Caki2 (cell line): ENCODE measurements around the gene EMCN. TPM values are rescaled to one million over a fixed set of nuclear protein-coding genes. Genes with fewer than 3 reads are reported as not detected.

Experiments
- DNase-seq: peaks from one replicate; pipeline ENCODE4 v3.0.0-alpha.2; 2015; ENCODE audit warnings: low read depth
- in situ Hi-C: cut with HindIII; loops from 2 replicates; pipeline ENCODE4 v1.10.0; 2016; ENCODE audit warnings: low sequenced_read_pairs, low pct_unique_long_range_greater_than_20kb, mixed read lengths
- total RNA-seq: library from RNA; depleted of rRNA; stranded (reverse); fragments of >200 nt; shearing (Covaris generic); gene quantifications from 2 replicates; pipeline ENCODE4 v1.2.3, GENCODE V29; 2014; ENCODE audit warnings: low replicate concordance

Gene EMCN
- total RNA-seq, 1 experiment from 2014 or later = not detected

GRCh38 chr4:100497791-100498190 is 20.0 kb downstream of the EMCN start:
- in situ Hi-C loops = no loop called here
- no peak for DNase-seq

GRCh38 chr4:100495074-100495473 is 22.7 kb downstream of the EMCN start:
- no peak for DNase-seq
- in situ Hi-C loops = no loop called here

GRCh38 chr4:100494166-100494565 is 23.7 kb downstream of the EMCN start:
- in situ Hi-C loops = no loop called here

GRCh38 chr4:100493756-100494155 is 24.1 kb downstream of the EMCN start:
- DNase-seq = no peak
- in situ Hi-C loops = no loop called here

More at GRCh38 chr4:100494166-100494565, 23.7 kb downstream of the EMCN start:
- DNase-seq = no peak

- in situ Hi-C loops = no loop called here
- no peak for DNase-seq
Measured at GRCh38 chr4:100492129-100492528, 25.7 kb downstream of the EMCN start.

- DNase-seq = no peak
Measured at GRCh38 chr4:100489305-100489704, 28.5 kb downstream of the EMCN start.

GRCh38 chr4:100486496-100486895 is 31.3 kb downstream of the EMCN start:
- in situ Hi-C loops = no loop called here
- no peak for DNase-seq

More at GRCh38 chr4:100489305-100489704, 28.5 kb downstream of the EMCN start:
- in situ Hi-C loops = no loop called here

GRCh38 chr4:100483796-100484195 is 34.0 kb downstream of the EMCN start:
- in situ Hi-C loops = no loop called here
- DNase-seq = no peak

- in situ Hi-C loops = no loop called here
- DNase-seq = no peak
Measured at GRCh38 chr4:100479971-100480370, 37.9 kb downstream of the EMCN start.

- in situ Hi-C loops = no loop called here
- no peak for DNase-seq
Measured at GRCh38 chr4:100469555-100469954, 48.3 kb downstream of the EMCN start.

GRCh38 chr4:100466501-100466900 is 51.3 kb downstream of the EMCN start:
- no peak for DNase-seq
- in situ Hi-C loops = no loop called here

- in situ Hi-C loops = no loop called here
- no peak for DNase-seq
Measured at GRCh38 chr4:100461807-100462605, 55.8 kb downstream of the EMCN start.

- no peak for DNase-seq
- in situ Hi-C loops = no loop called here
Measured at GRCh38 chr4:100450449-100450848, 67.4 kb downstream of the EMCN start.

- in situ Hi-C loops = no loop called here
Measured at GRCh38 chr4:100431416-100431815, 86.4 kb downstream of the EMCN start.

GRCh38 chr4:100430451-100430850 is 87.4 kb downstream of the EMCN start:
- in situ Hi-C loops = no loop called here
- no peak for DNase-seq

More at GRCh38 chr4:100431416-100431815, 86.4 kb downstream of the EMCN start:
- DNase-seq = no peak

- in situ Hi-C loops = no loop called here
Measured at GRCh38 chr4:100429616-100430015, 88.2 kb downstream of the EMCN start.

GRCh38 chr4:100428051-100428450 is 89.8 kb downstream of the EMCN start:
- in situ Hi-C loops = no loop called here
- DNase-seq = peak; percentile 34

More at GRCh38 chr4:100429616-100430015, 88.2 kb downstream of the EMCN start:
- DNase-seq = no peak

- in situ Hi-C loops = no loop called here
- no peak for DNase-seq
Measured at GRCh38 chr4:100424376-100424775, 93.4 kb downstream of the EMCN start.

GRCh38 chr4:100422894-100423293 is 94.9 kb downstream of the EMCN start:
- peak; percentile 42 for DNase-seq
- in situ Hi-C loops = no loop called here

GRCh38 chr4:100421361-100421978 is 96.4 kb downstream of the EMCN start:
- peak; percentile 21 for DNase-seq
- in situ Hi-C loops = no loop called here
